GM18502 (cell line): ENCODE data around the gene UQCR10.

ENCODE experiments used
- ATAC-seq: cut with Tn5 transposase; IDR thresholded peaks from one replicate; pipeline ENCODE4 v1.9.1; 2021; ENCODE audit warnings: mild to moderate bottlenecking; ENCODE audit not compliant: unreplicated experiment, poor library complexity

The UQCR10 gene

DNA sequence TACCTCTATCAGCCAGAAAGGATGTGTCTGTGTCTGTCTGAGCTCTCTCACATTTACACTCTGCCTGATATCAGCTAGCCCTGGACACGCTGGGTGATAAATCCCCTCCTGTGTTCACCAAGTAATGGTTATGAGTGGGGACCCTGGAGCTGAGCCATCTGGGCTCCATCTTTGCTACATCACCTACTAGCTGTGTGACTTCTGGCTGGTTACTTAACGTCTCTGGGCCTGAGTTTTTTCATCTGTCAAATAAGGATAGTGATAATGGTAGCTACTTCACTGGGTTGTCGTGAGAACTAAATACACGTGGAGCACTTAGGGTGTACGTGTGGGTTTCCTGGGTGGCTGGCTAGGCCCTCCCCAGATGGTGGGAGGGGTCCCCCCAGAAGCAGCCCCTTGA is 22.9 kb downstream of the UQCR10 start:
- no peak for ATAC-seq

DNA sequence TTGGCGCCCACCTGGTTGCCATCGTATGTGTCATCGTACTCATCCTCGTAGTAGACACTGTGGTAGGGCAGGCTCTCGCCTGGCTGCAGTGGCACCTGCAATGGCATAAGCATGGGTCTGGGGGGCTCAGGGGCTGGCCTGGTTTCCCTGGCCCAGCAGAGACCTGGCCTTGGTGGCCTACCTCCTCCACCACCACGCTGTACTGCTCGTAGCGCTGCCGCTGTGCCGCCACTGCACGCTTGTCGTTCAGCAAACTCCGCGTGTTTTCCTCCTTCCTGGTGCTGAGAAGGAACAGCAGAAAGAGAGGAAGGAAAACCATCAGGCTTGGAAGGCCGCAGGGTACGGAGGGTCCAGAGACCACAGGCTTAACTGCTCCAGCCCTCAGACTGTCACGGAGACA is 26.2 kb downstream of the UQCR10 start:
- no peak for ATAC-seq

DNA sequence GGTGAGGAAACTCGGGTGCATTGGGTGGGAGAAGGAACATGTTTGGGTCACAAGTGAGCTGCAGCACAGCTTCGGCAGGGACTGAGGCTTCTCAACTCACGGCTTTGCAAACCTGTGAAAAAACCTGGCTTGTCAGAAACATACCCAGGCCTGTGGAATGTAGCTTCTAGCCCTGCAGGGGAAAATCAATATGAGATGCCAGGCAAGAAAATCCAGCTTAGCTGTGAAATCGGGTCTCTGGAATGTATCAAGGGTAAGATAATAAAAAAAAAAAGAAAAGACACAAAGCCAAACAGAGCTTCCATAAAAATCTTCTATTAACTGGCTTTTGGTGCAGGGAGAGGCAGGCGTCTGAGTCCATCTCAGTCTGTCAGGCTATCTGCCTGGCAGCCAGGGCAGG is 28.5 kb downstream of the UQCR10 start:
- no peak for ATAC-seq

DNA sequence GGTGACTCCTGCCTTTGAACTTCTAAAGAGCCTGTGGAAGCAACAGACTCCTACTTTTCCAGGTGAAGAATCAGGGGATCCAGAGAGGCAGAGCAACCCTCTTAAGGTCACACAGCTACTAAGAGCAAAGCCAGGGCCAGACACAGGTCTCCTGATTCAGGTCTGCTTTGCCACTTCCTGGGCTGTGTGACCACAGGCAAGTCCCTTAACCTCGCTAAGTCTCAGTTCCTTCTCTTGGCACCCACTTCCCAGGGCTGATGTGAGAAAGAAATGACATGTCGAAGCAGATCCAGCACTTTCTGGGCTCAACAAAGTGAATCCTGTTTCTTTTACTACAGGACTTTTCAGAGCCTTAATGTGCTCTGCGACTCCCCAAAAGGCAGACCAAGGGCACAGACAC is 30.2 kb downstream of the UQCR10 start:
- peak; percentile 46 for ATAC-seq

DNA sequence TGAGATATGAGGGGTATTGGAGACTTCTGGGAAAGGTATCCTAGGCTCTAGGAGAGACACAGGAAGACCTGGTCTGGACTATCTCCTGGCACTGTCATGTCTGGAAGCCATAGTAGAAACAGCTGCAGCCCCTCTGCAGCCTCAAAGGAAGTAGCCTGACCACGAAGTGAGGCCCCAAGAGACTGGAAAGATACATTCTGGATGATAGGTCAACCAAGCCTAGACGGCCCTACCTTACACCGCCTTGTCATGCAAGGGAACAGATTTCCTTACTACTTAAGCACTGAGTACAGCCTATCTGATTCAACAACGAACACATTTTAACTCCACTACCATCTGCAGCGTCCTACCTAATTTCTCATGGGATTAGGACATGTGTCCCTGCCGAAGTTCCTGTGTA is 31.1 kb downstream of the UQCR10 start:
- no peak for ATAC-seq

DNA sequence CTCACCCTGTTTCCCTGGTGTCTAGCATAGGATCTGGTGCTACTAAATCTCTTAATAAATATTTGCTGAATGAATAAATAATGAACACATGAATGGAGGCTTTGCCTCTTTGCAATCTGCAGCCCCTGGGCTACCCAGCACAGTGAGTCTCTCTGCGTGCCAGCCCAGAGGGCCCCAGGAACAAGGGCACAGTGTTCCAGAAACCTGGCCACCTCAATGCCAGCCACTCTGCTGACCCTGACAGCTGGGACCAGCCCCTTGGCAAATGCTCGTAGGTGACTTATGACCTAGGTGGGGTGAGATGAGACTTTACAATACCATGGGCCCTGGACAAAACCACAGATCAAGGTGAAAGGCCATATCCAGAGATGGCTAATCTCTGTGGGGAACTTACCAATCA is 31.6 kb downstream of the UQCR10 start:
- ATAC-seq, result no peak

DNA sequence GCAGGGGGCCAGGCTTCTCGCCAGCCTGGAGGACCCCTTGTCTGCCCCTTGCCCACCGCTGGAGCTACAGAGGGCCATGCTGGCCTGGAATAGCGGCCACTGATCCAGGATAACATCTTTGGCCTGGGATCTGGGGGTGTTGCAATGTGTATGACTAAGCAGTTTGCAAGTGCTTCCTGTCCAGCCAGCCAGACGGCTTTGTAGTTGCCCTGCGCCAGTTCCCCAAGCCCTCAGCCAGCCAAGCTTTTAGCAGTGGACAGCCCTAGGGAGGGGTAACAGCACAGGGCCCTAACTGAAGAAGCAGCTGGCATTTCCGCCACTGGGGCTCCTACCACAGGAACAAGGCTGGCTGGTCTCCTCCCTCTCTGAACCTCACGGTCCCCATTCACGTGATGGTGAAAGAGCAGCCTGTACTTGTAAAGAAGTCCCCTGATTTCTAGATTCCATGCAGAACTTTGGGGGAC is 32.1 kb downstream of the UQCR10 start:
- ATAC-seq, result no peak

DNA sequence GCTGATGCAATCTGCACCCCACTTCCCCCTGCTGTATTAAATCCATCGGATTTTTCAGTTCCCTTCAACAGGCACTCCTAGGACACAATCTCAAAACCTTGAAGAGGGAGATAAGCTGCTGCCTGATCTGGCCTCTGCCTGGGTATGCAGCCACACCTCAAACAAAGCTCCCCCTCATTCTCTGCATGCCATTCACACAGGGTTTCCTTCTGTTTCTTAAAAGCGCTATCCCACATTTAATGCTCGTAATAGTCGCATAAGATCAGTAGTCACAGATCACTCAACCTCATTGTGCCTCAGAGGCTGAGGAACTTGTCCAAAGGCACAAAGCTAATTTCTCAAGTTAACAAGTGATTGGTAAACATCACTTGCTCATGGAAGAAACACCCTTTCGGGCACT is 34.0 kb downstream of the UQCR10 start:
- no peak for ATAC-seq

DNA sequence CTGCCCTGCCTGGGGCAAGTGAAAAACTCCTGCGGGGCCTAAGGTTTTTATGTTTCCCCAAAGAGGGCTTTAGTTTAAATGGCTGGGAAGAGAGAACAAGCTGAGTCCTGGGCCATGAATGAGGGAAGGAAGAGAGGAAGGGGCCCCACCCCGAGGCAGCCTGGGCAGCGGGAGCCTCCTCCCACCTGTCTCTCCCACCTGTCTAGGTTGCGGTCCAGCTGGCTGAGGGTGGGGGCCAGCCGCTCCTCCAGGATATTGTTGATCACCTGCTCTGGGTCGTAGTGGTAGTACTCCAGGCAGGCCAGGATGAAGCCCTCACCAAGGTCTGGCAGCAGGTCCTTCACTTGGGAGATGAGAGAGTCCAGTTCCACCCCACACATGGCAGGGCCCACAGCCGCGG is 34.6 kb downstream of the UQCR10 start:
- no peak for ATAC-seq

DNA sequence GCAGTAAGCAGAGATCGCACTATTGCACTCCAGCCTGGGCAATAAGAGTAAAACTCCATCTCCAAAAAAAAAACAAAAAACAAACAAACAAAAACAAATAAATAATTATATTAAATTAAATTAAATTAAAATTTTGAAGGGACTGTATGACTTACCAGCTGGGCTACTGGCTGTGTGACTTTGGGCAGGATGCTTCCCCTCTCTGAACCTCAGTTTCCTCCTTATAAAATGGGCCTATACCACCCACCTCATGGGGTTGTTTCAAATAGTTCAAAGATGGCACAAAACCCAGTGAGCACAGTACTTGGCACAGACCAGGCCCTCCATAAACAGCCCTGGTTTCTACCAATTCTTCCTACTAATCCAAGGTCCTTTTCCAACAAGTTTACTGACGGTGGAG is 36.0 kb downstream of the UQCR10 start:
- ATAC-seq, result no peak

DNA sequence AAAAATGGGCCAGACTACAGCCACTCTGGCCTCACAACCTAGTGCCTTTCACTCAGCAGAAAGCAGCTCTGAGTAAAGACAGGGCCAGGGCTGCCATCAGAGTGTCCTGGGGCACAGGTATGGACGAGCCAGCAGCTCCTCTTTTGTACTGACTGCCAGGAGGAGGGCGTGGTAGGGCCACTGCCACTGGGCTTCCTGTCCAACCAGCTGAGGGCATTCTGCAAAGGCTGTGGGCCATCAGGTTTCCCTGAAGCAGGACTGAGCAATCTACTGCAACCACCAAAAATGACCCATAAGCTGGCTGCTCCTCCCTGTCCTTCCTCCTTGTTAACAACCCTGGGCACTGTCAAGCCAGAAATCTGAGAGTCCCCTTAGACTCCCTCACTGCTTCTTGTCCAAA is 37.8 kb downstream of the UQCR10 start:
- ATAC-seq, result no peak

DNA sequence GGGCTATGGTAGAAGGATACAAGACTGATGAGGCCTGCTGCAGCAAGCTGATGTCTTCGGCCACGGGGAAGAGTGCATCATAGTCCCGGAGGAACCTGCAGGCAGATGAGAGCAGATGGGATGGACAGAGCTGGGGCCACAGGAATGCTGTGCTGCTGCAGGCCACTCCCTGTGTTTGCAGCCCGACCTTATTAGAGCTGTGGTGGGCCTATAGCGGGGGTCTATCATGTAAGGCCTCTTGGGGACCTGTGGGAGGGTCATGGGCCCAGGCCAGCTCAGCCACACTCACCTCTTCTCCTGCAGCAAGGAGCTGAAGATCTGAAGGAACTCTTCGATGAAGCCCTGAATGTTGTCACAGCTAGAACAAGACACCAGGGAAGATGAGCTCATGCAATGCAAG is 39.0 kb downstream of the UQCR10 start:
- ATAC-seq, result no peak

DNA sequence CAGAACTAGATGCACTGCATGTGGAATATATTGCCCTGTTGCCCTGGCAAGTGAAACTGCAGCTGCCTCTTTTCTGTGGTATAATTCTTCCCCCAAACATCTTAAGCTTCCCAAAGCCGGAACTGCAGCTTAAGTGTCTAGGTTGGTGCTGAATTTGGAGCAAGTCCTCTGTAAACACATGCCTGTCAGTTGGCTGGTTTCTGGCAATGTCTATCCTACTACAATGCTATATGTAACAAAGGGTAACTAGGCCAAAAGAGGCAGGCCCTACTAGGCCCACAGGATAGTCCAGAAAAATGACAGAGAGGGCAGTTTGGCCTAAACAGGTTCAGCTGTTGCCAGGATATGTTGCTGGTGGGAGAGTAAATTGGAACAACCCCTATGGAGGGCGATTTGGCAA is 43.0 kb downstream of the UQCR10 start:
- no peak for ATAC-seq

DNA sequence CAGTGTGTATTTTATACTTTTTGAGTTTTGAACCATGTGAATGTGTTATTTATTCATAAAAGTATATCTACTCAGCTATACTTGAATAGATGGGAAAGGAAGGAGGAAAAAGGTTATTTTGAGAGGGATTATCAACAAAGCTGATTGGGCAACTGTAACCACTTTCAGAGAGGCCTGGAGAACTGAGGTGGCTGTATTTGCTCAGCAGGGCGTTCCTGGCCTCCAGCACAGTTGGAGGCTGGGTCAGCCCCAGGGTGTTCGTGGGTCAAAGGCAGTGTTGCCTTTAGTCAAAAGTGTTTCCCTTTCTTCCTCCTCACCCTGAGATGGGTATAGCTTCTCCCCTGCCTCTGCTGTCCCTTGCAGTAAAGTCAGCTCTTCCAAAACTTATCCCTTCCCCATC is 44.2 kb downstream of the UQCR10 start:
- no peak for ATAC-seq

DNA sequence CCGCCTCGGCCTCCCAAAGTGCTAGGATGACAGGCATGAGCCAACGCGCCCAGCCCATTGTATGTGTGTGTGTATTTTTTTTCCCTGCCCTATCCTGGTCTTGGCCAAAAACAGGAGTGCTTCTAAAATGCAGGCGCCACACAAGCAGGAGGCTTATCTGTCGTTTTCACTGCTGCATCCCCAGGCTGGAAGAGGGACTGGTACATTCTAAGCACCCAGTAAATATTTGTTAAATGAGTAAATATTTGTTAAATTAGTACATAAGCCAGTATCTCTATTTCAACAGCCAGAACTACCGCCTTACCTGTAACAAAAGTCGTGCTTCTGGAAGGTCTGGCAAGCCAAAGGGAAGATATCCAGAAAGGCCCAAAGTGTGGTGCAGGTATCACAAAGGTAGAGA is 46.0 kb downstream of the UQCR10 start:
- no peak for ATAC-seq

DNA sequence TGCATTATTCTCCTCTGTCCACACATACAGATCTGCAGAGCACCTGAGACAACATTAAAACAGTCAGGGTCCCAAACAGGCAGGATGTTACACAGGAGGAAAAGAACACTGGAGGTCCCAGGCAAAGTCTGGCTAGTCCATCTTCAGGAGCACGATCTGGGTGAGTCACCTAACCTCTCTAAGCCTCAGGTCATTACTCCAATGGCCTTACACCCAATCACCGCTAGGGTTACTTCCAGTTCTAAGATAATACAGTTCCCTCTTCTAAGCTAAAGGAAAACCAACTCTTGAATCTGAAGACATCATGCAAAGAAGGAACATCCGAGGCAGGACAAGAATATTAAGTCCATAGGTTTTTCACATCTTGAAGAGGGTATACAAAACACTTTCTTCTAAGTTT is 46.4 kb downstream of the UQCR10 start:
- no peak for ATAC-seq

DNA sequence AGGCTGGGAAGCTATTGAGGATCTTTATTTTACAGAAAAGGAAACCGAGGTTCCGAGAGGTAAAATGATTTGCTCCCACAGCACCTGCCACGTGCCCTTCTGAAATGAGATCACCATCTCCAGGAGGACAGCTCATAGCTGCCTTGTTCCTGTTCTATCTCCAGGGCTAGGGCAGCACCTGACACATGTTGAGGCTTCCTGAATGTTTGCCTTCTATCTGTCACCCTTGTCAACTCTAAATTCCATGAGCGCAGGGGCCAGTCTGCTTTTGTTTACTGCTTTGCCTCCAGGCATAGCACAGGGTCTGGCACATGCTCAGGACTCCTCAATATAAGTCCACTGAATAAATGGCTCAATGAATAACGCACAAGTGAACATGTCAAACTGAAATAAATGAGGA is 46.8 kb downstream of the UQCR10 start:
- no peak for ATAC-seq

DNA sequence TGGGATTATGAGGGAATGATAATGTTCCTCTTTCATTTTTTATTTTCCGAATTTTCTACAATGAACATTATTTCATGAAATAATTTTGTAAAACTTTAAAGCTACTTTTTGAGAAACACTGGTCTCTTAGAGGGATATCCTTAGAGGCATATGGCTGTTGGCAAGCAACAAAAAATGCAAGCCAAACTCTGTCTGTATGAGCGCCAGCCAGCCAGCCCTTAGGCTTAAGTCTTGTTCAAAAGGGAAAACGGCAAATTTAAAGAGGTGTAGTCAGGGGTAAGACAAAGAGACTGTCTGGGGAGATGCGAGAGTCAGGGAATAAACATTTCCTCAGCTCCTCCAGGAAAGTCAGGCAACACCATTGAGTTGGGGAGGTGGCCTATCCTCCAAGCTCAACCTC is 48.4 kb downstream of the UQCR10 start:
- no peak for ATAC-seq

DNA sequence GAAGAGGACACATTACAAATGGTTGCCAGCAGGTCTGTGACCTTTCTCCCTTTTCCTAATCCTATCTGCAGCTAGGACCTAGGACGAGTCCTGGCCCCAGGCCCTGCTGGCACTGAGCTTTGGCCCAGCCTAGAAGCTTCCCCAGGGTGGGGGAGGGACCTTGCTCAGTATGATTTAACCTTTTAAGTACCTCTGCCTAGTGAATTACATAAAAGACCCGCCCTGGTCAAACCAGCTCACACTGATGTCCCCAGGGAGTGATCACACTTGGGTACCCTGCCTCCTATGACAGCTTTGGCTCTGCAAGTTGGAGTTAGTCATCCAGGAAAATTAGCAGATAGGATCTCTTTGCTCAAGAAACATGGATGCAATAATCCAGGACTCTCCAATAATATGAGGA is 49.0 kb downstream of the UQCR10 start:
- no peak for ATAC-seq

DNA sequence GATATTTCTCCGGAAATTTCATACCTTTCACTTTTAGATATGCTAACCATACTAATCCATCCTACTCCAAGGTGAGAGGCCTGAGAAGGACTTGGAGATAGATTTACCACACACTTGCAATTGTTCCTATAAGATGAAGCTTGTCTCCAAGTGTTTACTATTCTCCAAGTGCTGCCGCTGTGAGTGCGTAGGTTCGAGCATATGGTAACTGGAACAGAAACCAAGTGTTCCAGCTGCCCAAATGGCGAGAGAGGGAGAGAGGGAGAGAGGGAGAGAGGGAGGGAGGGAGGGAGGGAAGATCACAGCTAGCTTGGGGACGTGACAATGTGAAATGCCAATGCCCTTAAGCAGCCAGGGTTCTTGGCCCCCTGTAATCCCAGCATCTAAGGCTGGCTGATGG is 49.4 kb downstream of the UQCR10 start:
- no peak for ATAC-seq

DNA sequence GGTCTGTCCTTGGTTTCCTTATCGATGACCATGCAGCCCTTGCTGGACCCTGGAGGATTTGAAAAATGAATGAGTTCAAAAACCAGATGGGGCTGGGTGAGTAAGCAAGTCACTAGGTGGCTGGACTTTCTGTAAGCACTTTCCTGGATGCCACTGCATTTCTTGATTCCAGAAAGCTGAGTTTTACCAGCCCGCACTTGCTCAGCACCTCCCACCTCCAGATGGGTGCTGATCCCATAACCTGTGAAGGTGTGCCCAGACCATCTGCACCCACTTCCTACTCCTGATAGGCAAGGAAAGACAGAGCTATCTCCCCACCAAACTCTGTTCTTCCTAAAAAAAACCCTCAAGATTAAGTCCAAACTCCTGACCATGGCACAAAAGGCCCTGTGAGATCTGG is 49.8 kb downstream of the UQCR10 start:
- no peak for ATAC-seq

DNA sequence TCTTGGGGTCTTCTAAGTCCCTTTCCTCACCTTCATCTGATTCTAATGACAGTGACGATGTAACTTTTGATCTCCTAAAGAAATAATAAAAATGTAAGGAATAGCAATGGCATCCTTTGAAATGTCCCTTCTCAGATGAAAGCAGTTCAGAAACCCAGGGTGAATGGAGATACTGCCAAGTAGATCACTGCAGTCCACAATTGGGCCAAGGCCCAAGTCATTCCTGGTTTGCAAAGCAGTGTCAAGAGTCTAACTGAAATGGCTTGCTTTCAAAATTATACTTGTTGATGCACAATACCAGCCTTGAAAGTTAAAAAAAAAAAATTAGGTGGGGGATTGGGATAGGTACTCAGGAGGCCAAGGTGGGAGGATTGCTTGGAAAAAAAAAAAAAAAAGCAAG is 50.6 kb downstream of the UQCR10 start:
- ATAC-seq, result no peak

DNA sequence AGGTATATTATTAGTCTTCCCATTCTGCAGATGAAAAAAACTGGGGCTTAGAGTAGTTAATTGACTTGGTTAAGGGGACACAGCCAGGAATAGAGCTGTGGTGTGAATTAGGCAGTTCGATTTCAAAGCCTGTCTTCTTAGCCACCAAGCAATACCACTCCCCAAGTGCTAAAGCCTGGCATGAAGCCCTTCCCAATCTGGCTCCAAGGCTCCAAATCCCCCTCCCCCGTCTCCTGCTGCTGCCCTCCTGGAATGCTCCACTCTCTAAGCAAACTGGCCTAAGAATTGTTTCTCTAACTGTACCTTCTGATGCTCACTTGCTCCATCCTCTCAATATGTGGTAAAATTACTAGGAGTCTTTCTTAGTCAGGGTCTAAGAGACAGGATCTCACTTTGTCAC is 52.3 kb downstream of the UQCR10 start:
- ATAC-seq, result no peak
